Measurements from ENCODE around the gene ABCC4.
"Not testable (repeated sequence)": the region's sequence is repeated elsewhere in the genome, so short reads cannot be mapped to it uniquely, and the experiment has no call there.

The ABCC4 gene

GRCh38 chr13:95228130-95228529 is 73.1 kb downstream of the ABCC4 start:
- DNase-seq (ENCODE audit: low spot score) = no peak

- no peak for DNase-seq (ENCODE audit: low spot score)
These were observed 74.1 kb downstream of the ABCC4 start for GRCh38 chr13:95226932-95227695.

GRCh38 chr13:95226476-95226875 is 74.8 kb downstream of the ABCC4 start:
- no peak for DNase-seq (ENCODE audit: low spot score)

GRCh38 chr13:95226050-95226449 is 75.2 kb downstream of the ABCC4 start:
- no peak for DNase-seq (ENCODE audit: low spot score)

GRCh38 chr13:95224064-95224463 is 77.2 kb downstream of the ABCC4 start:
- no peak for DNase-seq (ENCODE audit: low spot score)

- DNase-seq (ENCODE audit: low spot score) = no peak
These were observed 78.6 kb downstream of the ABCC4 start for GRCh38 chr13:95222733-95223018.

- DNase-seq (ENCODE audit: low spot score) = no peak
These were observed 79.1 kb downstream of the ABCC4 start for GRCh38 chr13:95221971-95222732.

GRCh38 chr13:95220611-95221010 is 80.6 kb downstream of the ABCC4 start:
- DNase-seq (ENCODE audit: low spot score) = no peak

GRCh38 chr13:95217920-95218830 is 83.1 kb downstream of the ABCC4 start:
- DNase-seq (ENCODE audit: low spot score) = no peak

- DNase-seq (ENCODE audit: low spot score) = no peak
These were observed 85.1 kb downstream of the ABCC4 start for GRCh38 chr13:95216182-95216581.

- no peak for DNase-seq (ENCODE audit: low spot score)
These were observed 88.0 kb downstream of the ABCC4 start for GRCh38 chr13:95212983-95213850.

- no peak for DNase-seq (ENCODE audit: low spot score)
These were observed 92.1 kb downstream of the ABCC4 start for GRCh38 chr13:95209109-95209508.

GRCh38 chr13:95207769-95208366 is 93.4 kb downstream of the ABCC4 start:
- DNase-seq (ENCODE audit: low spot score) = no peak

GRCh38 chr13:95206116-95206515 is 95.1 kb downstream of the ABCC4 start:
- no peak for DNase-seq (ENCODE audit: low spot score)

GRCh38 chr13:95204231-95204765 is 97.0 kb downstream of the ABCC4 start:
- DNase-seq (ENCODE audit: low spot score) = no peak

- DNase-seq (ENCODE audit: low spot score) = no peak
These were observed 99.2 kb downstream of the ABCC4 start for GRCh38 chr13:95201814-95202651.

GRCh38 chr13:95200386-95200957 is 100.8 kb downstream of the ABCC4 start:
- DNase-seq (ENCODE audit: low spot score) = not testable (repeated sequence)

GRCh38 chr13:95199896-95200295 is 101.4 kb downstream of the ABCC4 start:
- DNase-seq (ENCODE audit: low spot score) = no peak

- DNase-seq (ENCODE audit: low spot score) = not testable (repeated sequence)
These were observed 102.6 kb downstream of the ABCC4 start for GRCh38 chr13:95198606-95199005.

- DNase-seq (ENCODE audit: low spot score) = no peak
These were observed 103.7 kb downstream of the ABCC4 start for GRCh38 chr13:95197548-95197947.

Data from LoVo (cell line).